Measurements from ENCODE around the gene SLC1A1.

SLC1A1 gene

GRCh38 chr9:4547016-4547415 lies 56.7 kb downstream of the SLC1A1 start:
- no peak for DNase-seq

GRCh38 chr9:4548811-4549725 lies 58.8 kb downstream of the SLC1A1 start:
- no peak for DNase-seq

GRCh38 chr9:4549751-4550295 lies 59.6 kb downstream of the SLC1A1 start:
- no peak for DNase-seq

GRCh38 chr9:4550777-4551484 lies 60.7 kb downstream of the SLC1A1 start:
- no peak for DNase-seq

GRCh38 chr9:4553951-4554381 lies 63.7 kb downstream of the SLC1A1 start:
- no peak for DNase-seq

GRCh38 chr9:4555236-4555635 lies 65.0 kb downstream of the SLC1A1 start:
- no peak for DNase-seq

- DNase-seq: no peak
These were observed 68.2 kb downstream of the SLC1A1 start for GRCh38 chr9:4558371-4558998.

GRCh38 chr9:4559261-4560182 lies 69.3 kb downstream of the SLC1A1 start:
- DNase-seq: no peak

- DNase-seq: no peak
These were observed 72.8 kb downstream of the SLC1A1 start for GRCh38 chr9:4563105-4563504.

GRCh38 chr9:4566806-4567205 lies 76.5 kb downstream of the SLC1A1 start:
- DNase-seq: no peak

GRCh38 chr9:4567601-4568000 lies 77.3 kb downstream of the SLC1A1 start:
- DNase-seq: no peak

- DNase-seq: no peak
These were observed 78.8 kb downstream of the SLC1A1 start for GRCh38 chr9:4569101-4569500.

- DNase-seq: no peak
These were observed 82.0 kb downstream of the SLC1A1 start for GRCh38 chr9:4572184-4572826.

- DNase-seq: no peak
These were observed 82.9 kb downstream of the SLC1A1 start for GRCh38 chr9:4573176-4573575.

- DNase-seq: no peak
These were observed 83.5 kb downstream of the SLC1A1 start for GRCh38 chr9:4573634-4574389.

GRCh38 chr9:4574657-4575243 lies 84.5 kb downstream of the SLC1A1 start:
- DNase-seq: no peak

- DNase-seq: no peak
These were observed 85.7 kb downstream of the SLC1A1 start for GRCh38 chr9:4575997-4576396.

- DNase-seq: no peak
These were observed 86.2 kb downstream of the SLC1A1 start for GRCh38 chr9:4576448-4576847.

- no peak for DNase-seq
These were observed 88.7 kb downstream of the SLC1A1 start for GRCh38 chr9:4579001-4579400.

GRCh38 chr9:4581035-4581760 lies 90.9 kb downstream of the SLC1A1 start:
- no peak for DNase-seq

All from activated T-cell treated with anti-CD3 and anti-CD28 coated beads for 4 hours (primary cell).